ENCODE results near the gene HDAC9. TPM values are rescaled to one million over a fixed set of nuclear protein-coding genes. Genes with fewer than 3 reads are reported as not detected.

Gene HDAC9
- total RNA-seq, 1 experiment from 2014 or later, result 4.3 TPM

- Histone ChIP-seq H3K9me3 (ENCODE audit: control insufficient read depth in 1 of 2, insufficient read depth in 1 of 2, low read depth in 1 of 2, low read length in 2 of 2) (no peaks in the 10 kb centered on the region), H3K4me1 (ENCODE audit: control insufficient read depth in 1 of 2, insufficient read depth in 2 of 2, low read length in 2 of 2) (no peaks in the 10 kb centered on the region), H3K79me2 (ENCODE audit: insufficient read depth, low read length) (no peaks in the 10 kb centered on the region), H3K36me3 (ENCODE audit: control insufficient read depth in 1 of 2, insufficient read depth in 2 of 2, low read length in 2 of 2) (no peaks in the 10 kb centered on the region), H3K4me2 (ENCODE audit: low read length) (no peak overlapping the region), H3K9me2 (ENCODE audit: insufficient read depth) (no peaks in the 10 kb centered on the region), H2AFZ (ENCODE audit: low read depth, low read length, poor library complexity, severe bottlenecking) (no peak overlapping the region), H3K27ac (ENCODE audit: low read depth, low read length) (no peak overlapping the region), H3K9ac (ENCODE audit: low read length) (no peak overlapping the region), H3K4me3 (replicated peaks in 1 of 2; ENCODE audit: low read depth in 1 of 2, low read length in 2 of 2) (no peak overlapping the region), H4K20me1 (ENCODE audit: insufficient read depth) (no peaks in the 10 kb centered on the region), H3K27me3 (ENCODE audit: insufficient read depth, low read length) (no peaks in the 10 kb centered on the region)
- POLR2A ChIA-PET, result no interaction called here
- BruUV-seq (replicated peaks), result no TSS peak
- TF ChIP-seq POLR2AphosphoS5 (IDR thresholded peaks at IDR 0.05; ENCODE audit: low read depth, low read length), result no peak
- no peak for TF ChIP-seq FOSL1 (IDR thresholded peaks at IDR 0.05; ENCODE audit: low read depth)
- TF ChIP-seq, protein P1, sequence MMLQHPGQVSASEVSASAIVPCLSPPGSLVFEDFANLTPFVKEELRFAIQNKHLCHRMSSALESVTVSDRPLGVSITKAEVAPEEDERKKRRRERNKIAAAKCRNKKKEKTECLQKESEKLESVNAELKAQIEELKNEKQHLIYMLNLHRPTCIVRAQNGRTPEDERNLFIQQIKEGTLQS (IDR thresholded peaks at IDR 0.05), result no peak
- TF ChIP-seq SP1 (IDR thresholded peaks at IDR 0.05; ENCODE audit: low read depth), result no peak
- no peak for TF ChIP-seq ZFX (IDR thresholded peaks at IDR 0.05)
- TF ChIP-seq, protein P2, sequence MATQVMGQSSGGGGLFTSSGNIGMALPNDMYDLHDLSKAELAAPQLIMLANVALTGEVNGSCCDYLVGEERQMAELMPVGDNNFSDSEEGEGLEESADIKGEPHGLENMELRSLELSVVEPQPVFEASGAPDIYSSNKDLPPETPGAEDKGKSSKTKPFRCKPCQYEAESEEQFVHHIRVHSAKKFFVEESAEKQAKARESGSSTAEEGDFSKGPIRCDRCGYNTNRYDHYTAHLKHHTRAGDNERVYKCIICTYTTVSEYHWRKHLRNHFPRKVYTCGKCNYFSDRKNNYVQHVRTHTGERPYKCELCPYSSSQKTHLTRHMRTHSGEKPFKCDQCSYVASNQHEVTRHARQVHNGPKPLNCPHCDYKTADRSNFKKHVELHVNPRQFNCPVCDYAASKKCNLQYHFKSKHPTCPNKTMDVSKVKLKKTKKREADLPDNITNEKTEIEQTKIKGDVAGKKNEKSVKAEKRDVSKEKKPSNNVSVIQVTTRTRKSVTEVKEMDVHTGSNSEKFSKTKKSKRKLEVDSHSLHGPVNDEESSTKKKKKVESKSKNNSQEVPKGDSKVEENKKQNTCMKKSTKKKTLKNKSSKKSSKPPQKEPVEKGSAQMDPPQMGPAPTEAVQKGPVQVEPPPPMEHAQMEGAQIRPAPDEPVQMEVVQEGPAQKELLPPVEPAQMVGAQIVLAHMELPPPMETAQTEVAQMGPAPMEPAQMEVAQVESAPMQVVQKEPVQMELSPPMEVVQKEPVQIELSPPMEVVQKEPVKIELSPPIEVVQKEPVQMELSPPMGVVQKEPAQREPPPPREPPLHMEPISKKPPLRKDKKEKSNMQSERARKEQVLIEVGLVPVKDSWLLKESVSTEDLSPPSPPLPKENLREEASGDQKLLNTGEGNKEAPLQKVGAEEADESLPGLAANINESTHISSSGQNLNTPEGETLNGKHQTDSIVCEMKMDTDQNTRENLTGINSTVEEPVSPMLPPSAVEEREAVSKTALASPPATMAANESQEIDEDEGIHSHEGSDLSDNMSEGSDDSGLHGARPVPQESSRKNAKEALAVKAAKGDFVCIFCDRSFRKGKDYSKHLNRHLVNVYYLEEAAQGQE (IDR thresholded peaks at IDR 0.05; ENCODE audit: low read depth), result no peak
- no peak for TF ChIP-seq SRF (IDR thresholded peaks at IDR 0.05; ENCODE audit: low read depth)
- no peak for TF ChIP-seq ELF1 (IDR thresholded peaks at IDR 0.05; ENCODE audit: borderline replicate concordance, low read depth)
- TF ChIP-seq MAX (IDR thresholded peaks at IDR 0.05), result no peak
- RAD21 ChIA-PET (ENCODE audit: low non-redundant PET in 1 of 2, low total read pairs in 2 of 2, uncharacterized antibody in 2 of 2, unreplicated experiment in 2 of 2), result no interaction called here
- intact Hi-C loops (cut with micrococcal nuclease), result no loop called here
- DNase-seq (ENCODE audit: low read depth, low spot score) (no peak), ATAC-seq (no peak)
- CTCF ChIA-PET, result no interaction called here
Measured at GRCh38 chr7:18559756-18560155, 64.2 kb downstream of the HDAC9 start.
